HT1080 (cell line): ENCODE results near the gene ABR. TPM values are rescaled to one million over a fixed set of nuclear protein-coding genes. Genes with fewer than 3 reads are reported as not detected.
"Not testable (repeated sequence)": the region's sequence is repeated elsewhere in the genome, so short reads cannot be mapped to it uniquely, and the experiment has no call there.

ENCODE experiments used
- DNase-seq: peaks from one replicate; pipeline ENCODE4 v3.0.0-alpha.2; 2015; ENCODE audit warnings: low read depth
- total RNA-seq: library from RNA; depleted of rRNA; stranded (reverse); fragments of >200 nt; shearing (Covaris generic); gene quantifications from 2 replicates; pipeline ENCODE4 v1.2.3, GENCODE V29; 2014

Gene ABR
- total RNA-seq, 1 experiment from 2014 or later = 71.2 TPM

DNA sequence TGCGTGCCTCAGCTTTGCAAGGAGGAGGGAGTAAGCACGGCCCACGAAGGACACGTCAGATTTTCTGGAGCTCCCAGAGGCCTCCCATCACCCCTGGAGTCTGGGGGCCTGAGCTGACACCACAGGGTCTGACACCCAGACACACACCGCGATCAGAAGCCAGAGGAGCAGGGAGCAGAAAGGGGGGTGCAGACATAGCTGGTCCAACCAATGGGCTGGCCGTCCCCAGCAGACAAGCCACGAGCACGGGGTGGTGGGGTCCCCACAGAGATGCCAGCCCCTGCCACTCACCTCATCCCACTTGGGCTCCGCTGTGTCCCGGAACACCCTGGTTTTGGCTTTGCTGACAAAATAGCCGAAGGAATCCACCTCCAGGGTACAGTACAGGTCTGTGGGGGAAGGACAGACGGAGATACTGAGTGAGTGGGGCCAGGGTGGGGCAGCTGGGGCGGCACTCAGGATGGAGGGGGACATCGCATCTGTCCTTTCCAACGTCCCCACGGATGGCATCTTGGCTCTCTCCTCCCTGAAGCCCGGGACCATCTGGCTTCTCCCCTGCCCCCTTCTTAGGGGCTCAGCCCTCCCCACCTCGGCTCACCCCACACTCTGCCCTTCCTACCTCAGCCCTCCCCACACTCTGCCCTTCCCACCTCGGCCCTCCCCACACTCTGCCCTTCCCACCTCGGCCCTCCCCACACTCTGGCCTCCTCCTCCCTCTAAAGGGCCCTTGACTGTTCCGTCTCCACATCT is 129.4 kb downstream of the ABR start:
- no peak for DNase-seq

DNA sequence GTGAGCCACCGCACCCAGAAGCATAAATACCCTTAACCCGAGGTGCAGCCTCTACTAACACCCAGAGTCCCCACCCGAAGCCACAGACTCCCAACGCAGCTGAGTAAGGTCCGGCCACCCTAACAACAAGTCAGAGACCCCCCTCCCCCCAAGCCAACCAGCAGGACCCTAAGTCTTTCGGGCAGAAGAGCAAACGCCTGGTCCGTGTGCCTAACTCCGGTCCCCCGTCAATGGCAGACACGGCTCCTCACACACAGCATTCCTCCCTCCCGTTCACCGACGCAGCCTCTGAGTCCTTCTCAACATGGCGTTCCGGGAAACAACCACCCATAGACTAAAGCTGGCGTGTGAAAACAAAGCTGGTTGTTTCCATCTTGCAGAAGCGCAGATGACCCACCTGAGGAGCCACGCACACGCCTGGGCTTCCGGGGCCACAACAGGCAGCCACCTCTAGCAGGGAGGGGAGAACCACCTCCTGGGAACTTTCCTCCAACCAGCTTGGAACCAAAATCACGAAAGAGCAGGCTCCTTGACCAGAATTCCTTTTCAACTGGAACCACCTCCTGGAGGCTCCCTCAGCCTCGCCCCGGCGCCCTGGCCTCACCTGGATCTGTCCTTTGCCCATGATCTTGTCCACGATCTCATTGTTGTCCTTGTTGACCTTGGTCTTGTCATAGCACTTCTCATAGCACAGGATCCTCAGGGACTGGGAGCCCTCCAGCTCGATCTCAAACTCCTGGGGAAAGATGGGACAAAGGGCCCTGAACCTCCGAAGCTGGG is 130.1 kb downstream of the ABR start:
- no peak for DNase-seq

DNA sequence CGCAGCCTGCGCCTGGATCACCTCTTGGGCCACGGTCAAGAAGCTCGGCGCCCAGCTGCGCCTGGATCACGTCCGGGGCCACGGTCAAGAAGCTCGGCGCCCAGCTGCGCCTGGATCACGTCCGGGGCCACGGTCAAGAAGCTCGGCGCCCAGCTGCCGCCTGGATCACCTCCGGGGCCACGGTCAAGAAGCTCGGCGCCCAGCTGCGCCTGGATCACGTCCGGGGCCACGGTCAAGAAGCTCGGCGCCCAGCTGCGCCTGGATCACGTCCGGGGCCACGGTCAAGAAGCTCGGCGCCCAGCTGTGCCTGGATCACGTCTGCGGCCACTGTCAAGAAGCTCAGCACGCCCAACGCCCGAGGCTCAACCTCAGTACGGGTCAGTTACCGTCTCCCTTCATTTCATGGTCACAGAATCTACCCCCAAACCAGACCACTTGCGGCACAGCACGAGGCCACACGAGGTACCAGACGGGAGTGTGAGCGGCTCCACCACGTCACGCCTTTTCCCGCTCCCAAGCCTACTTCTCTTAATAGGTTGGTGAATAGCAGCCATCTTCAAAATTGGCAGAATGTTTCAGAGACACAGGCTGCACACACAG is 131.2 kb downstream of the ABR start:
- not testable (repeated sequence) for DNase-seq

DNA sequence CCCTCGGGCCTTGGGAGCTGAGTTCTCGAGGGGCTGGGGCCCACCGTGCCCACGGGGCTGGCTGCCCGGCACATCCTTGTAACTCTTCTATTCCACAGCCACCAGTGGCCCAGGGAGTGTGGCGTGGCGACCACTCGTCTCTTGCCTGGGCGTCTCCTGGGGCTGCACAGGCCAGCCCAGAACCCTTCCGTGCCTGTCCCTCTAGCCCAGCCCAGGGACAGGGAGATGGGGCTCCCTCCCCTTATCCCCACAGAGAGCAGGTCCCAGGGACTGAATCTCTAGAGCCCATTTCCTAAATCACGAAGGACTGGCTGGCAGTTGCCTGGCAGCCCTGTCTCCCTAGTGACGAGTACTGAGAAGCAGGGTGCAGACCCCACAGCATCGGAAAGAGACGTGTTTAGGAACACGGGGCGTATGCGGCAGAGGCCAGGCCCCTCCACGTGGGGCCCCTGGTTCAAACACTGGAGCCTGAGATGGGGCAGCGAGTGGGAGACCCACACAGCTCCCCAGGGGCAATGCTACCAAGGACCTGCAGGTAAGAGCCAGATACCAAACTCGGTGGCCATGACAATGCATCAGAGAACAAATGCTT is 131.8 kb downstream of the ABR start:
- no peak for DNase-seq

DNA sequence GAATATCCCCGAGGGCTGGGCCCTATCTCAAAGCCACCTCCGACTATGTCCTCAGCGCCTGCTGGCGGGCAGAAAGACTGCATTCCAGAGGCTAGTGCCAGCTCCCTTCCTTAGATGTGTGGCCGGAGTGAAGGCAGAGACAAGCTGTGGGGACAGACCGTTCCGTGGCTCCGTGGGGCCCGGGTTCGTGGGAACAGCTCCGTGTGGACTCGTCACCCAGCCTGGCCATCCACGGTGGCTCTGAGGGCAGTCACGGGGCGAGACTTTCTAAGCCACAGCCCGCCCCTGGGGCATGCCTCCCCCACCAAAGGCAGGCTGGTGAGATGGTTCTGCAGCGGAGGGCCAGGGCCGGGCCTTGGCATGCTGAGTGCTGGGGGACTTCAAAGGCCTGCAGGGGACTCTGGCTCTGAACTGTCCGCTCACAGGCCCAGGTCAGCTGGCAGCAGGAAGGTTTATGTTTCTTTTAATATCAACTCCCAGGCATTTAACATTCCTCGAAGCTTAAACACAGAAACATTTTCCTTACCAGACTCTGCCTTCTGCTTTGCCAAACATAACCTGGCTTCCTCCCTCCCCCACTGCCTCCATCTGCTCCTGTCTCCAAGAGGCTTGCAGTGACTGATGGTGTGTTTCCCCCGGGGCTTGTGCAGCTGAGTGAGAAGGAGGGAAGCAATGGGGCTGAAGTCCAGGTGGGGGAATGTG is 132.5 kb downstream of the ABR start:
- no peak for DNase-seq

DNA sequence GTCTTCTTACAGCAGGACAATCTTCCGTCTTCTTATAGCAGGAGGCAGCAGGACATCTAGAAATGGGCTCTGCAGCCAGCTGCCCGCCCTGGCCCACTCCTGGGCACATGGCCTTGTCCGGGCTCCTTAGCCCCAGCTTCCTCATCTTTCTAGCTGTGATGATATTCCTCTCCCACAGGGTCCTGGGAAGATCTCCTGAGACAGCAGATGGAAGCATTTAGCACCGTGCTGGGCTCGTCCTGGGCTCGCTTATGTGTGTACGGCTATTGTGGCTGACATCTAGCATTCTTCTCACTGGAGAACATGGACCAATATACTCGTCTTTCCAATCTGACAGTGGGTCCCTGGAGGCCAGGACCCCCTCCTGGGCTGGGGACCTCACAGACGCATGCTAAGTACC is 134.3 kb downstream of the ABR start:
- DNase-seq = no peak

DNA sequence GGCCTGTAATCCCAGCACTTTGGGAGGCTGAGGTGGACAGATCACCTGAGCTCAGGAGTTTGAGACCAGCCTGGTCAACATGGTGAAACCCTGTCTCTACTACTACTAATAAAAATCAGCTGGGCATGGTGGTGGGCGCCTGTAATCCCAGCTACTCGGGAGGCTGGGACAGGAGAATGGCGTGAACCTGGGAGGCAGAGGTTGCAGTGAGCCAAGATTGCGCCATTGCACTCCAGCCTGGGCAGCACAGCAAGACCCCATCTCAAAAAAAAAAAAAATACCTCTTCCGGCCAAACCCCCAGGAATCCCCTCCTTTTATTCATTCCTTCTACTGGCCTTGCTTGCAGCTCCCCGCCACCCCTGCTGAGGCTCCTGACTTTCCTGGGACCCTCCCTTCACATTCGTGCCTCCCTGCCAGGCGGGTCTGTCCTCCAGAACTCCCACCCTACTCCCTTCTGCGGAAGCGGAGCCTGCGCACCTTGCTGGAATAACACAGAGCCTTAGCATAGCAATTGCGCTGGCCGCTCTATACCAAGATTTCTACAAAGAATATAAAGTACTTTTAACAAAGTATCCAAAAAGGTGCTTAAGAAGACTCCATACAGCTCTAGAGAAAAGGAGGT is 135.3 kb downstream of the ABR start:
- DNase-seq = not testable (repeated sequence)

DNA sequence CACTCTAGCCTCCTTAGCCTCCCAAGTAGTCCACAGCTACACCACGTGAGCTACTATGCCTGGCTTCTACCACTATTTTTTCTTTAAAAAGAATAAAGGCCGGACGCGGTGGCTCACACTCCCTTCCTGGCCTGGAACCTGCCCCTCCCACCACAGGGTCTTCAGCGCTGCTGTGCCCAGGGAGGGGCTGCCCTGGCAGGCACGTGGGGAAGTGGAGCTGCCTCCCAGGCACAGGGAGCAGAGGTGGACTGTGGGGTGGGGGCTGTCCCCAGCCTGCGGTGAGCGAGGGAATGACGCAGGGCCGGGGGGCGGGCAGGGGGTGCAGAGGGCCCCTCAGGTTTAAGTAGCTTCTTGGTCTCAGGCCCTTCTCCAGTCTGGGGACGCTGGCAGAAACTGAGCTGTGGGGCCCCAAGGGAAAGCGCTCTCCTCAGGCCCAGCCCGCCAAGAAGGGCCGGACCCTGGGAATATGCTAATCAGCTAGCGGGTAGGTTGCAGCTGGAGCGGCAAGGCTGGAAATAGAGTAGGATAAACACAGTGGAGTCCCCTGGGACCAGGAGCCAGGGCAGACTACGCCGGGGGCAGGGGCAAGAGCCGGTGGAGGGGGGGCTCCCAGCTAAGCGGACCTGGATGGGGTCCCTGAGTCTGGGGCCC is 136.1 kb downstream of the ABR start:
- no peak for DNase-seq

DNA sequence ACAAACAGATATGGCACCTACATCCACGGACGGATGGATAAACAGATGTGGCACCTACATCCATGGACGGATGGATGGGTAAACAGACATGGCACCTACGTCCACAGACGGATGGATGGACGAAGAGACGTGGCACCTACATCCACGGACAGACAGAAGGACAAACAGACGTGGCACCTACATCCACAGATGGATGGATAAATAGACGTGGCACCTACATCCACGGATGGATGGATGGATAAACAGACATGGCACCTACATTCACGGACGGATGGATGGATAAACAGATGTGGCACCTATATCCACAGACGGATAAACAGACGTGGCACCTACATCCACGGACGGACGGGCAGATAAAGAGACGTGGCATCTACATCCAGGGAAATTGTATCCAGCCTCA is 137.3 kb downstream of the ABR start:
- no peak for DNase-seq

DNA sequence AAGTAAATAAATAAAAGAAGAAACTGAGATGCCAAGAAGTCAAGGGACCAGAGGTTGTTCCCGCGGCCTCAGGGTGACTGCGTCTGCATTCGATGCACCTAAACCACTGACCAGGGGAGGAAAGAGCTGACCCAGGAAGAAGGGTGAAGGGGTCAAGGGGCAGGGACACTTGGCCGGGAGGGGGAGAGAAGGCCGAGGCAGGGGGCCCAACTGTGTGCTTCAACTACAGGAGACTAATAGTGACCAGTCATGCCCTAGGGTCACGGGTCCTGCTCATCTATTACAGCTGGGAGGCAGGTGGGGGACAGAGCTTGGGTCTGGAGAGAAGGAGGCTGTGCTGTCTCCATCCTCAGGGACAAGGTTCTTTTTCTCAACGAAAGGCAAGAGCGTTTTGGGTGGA is 138.0 kb downstream of the ABR start:
- DNase-seq = no peak

DNA sequence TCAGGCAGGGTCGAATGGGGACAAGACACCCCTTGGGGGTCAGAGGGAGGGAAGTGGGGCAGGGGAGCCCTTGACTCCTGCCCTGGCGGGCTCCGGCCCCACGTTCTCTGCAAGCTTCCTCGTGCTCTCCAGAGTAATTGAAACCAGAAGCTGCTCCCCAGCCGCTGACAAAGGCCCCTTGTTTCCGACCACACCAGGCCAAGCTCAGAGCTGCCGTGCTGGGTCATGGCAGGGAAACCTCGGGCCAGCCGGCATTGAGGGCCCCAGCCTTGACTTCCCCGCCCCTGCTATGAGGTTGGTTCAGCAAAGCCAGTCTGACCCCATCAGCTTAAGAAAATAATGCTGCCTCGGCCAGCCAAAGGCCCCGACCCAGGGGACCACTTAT is 139.6 kb downstream of the ABR start:
- no peak for DNase-seq

DNA sequence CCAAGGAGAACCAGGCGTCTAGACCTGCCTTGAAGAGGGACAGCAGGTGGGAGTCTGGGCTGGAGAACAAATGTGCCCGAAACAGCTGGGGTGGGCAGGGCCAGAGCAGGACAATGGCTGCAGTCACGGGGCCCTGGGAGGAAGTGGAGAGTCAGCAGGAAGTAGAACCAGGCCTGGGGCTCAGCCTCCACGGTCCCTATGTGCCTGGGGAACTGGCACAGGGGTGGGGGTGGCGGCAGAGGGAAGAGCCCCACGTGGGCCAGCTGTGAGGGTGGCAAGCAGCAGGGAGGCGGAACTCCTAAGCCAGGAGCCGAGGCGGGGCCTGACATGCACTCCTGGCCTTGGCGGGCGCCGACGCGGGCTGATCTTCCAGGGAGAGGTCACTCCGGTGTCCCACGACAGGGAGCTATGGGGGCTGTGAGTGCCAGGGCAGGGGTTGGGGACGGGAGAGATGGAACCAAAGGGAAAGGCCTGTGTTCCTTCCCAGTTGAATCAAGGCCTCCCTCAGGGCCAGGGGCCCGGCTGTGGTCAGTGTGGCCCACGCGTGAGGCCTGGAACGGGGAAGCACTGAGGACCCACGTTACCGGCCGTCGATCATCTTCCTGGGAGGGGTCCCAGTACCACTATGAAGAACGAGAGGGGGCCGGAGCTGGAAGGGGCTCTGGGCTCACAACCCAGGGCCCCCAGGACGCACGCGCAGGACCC is 140.1 kb downstream of the ABR start:
- no peak for DNase-seq

DNA sequence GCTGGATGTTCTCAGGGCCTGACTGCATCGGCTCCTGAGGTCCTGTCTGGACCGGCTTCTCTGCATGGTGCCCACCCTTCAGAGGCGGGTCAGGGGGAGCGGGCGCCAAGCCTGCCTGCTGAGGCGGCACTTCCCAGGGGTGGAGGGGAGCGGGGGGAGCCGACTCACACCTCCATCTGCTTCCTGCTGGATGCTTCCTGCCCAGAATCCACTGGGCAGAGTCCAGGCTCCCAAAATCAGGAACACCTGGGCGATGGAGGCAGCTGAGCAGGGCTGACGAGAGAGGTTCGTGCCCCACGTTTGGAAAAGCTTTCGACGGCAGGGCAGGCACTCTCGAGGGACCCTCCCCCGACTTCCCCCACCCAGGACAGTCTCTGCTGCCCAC is 140.7 kb downstream of the ABR start:
- no peak for DNase-seq

DNA sequence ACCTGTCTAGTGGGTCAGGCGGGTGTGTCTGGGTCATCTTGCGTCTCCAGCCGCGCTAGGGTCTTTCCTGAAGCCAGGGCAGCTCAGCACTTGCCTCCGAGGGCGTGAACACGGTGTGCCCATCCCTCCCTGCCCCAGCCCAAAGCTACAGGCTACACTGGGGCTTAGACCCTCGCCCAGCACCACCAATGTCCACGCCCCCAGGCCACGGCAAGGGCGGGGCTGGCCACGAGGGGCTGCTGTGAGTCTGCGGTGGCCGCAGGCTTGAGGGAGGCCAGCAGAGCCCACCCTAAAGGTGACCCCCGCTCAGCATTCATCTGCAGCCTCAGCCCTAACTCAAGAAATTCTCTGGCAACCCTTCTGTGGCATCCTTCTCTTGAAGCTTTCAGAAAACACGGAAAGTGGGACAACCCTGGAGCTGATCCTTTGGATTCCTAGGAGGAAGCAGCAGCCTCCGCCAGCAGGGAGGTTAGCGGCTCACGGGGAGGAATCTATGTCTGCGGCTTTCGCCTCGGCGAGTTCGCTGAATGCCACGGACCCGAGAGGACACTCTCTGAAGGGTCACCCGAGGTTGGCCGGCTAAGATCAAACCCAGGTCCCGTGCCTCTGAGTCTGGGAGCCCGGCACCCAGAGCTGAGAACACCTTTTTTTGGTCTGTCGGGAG is 141.2 kb downstream of the ABR start:
- DNase-seq = no peak

DNA sequence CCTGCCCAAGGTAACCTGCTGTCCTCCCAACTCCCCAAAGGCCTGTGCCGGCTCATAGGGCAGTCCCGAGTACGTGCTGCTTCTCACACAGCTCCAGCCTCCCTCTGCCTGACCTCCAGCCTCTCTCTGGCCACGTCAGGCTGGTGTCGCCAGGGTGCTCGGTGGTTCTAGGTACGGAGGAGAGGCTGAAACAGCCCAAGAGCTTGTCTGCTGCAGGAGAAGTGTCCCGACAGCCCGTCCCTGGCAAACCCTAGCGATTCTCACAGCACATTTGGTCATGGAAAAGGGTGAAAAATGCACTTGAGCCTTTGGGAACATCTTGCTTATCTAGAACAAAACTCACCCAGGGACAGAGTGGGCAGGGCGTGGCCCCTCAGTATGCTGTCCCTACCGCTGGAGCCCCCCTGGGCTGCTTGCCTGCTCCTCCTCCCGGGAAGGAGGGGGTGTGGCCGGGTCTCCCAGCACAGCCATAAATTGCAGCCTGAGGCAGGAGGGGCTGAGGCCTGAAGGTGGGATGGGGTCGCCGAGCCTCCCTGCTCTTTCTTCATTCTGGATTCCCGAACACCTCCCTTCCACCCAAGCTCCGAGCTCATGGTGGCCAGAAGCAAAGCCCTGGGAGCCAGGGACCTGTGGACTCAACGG is 142.4 kb downstream of the ABR start:
- no peak for DNase-seq

DNA sequence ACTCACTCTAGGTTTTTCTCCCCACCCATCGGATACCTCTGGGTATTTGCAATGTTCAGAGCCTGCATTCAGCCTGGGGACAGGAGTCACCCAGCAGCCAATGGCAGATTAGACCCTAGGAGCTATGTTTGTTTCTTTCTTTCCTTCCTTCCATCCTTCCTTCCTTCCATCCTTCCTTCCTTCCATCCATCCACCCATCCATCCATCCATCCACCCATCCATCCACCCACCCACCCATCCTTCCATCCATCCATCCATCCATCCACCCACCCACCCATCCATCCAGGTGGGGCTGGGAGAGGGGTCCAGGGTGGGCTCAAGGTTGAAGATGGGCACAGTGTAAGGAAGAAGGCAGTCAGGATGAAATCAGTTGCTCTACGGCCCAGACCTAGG is 142.9 kb downstream of the ABR start:
- DNase-seq = no peak

DNA sequence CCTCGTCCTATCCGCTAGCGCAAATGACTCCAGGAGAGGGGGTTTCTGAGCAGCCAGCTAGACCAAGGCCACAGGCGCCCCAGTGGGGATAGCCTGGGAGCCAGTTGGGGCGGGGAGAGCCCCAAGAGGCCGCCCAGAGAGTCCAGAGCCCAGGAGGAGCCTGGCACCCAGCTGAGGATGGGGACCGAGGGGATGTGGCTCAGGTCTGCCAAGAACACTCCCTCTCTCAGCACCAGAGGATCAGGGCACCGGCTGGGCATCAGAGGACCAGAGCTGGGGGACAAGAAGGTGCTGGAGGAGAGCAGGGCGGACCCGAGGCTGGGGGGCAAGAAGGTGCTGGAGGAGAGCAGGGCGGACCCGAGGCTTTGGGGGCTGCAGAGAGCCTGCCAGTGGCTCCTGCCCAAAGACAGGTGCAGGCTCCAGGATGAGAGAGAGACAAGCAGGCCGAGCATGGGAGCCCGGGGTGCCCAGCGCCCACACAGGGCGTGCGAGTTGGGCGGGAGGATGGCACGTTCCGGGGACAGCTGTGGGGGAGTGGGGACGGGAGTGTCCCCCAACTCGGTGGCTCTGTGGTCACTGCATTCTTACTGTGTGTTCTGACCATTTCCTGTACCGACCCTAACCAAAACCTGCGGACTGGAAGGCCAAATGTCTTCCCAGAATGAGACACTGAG is 143.5 kb downstream of the ABR start:
- no peak for DNase-seq

DNA sequence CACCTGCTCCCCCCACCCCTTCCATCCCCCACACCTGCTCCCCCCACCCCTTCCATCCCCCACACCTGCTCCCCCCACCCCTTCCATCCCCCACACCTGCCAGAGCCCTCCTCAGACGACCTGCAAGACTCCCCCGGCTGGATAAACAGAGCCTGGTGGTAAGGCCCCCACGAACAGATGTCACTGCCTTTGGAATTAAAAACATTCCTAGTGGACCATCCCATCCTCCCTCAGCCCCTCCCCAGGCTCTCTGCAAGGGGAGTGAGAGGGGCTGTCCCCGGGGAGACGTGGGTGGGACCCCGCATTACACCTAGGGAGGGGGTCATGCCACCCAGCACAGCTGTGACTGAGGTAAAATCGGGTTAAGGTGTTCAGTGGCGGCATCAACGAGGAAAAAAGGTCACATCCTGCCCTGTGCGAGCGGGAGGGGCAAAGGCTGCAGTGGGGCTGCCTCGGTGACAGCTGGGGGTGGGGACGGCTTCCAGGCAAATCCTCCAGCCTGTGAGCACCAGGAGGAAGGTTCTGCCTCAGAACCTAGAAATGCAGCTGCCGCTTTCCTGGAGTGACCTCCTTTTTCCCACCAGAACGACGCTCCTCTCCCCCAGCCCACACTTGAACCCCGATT is 144.1 kb downstream of the ABR start:
- DNase-seq = no peak
